Prostate gland (tissue), 2 donors: Measurements from ENCODE around the gene POFUT2.

Experiments used
- CTCF ChIP-seq, 4 experiments: fragments of 200-600 bp in 2 of 4; fragments of 450-650 bp in 2 of 4; sonication (generic) in 2 of 4; IDR thresholded peaks; 1 replicate in 3 of 4; 2 replicates in 1 of 4; pipeline ENCODE4 v1.5.1; 2016 to 2019; ENCODE audit warnings: antibody characterized with exemption in 4 of 4, mild to moderate bottlenecking in 2 of 4, moderate library complexity in 2 of 4
- POLR2A ChIP-seq: fragments of 450-650 bp; IDR thresholded peaks from one replicate; pipeline ENCODE4 v1.6.1; 2016; ENCODE audit warnings: antibody characterized with exemption, mild to moderate bottlenecking

- TF ChIP-seq POLR2A (no peak), CTCF (IDR thresholded peaks at IDR 0.05) (no peak)
These were observed 64.2 kb downstream of the POFUT2 start for GRCh38 chr21:45223236-45224185.
